Measurements from ENCODE around the gene AIFM3. TPM values are rescaled to one million over a fixed set of nuclear protein-coding genes. Genes with fewer than 3 reads are reported as not detected.
A peak's percentile ranks its signal among the peaks of the same experiment; 100 is the strongest.

Gene AIFM3
- total RNA-seq, 1 experiment from 2014 or later, result 1.1 TPM

DNA sequence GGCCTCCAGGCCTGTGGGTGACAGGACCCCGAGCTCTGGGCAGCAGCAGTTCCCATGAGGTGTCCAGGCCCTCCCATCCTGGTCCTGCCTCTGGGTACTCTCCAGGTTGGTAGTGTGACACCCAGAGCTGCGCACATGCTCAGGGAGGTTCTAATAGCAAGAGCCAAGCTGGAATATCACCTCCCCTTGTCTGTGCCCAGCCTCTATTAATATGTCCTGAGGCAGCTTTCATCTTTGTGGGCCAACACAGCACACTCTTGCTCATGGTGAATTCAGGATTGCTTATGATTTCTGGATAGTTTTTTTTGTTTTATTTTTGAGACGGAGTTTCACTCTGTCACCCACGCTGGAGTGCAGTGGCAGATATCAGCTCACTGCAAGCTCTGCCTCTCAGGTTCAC is 51.3 kb downstream of the AIFM3 start:
- POLR2A ChIA-PET, result interaction anchor here (1.3 kb wide), 1 partner anchor 9 kb away, joined by 3 read pairs; no protein-coding TSS in a partner anchor
- DNase-seq (ENCODE audit: unreplicated experiment), result no peak
- peaks cover 22% of the 10 kb centered on the region for H3K4me1 Mint-ChIP-seq (ENCODE audit: insufficient read depth, unreplicated experiment)
- no peak overlapping the region for H3K27ac Mint-ChIP-seq (ENCODE audit: low read depth, unreplicated experiment)
- no peaks in the 10 kb centered on the region for H3K27me3 Mint-ChIP-seq (ENCODE audit: insufficient read depth, unreplicated experiment)
- BruUV-seq (replicated peaks), result no TSS peak
- CTCF ChIA-PET, result no interaction called here
- no peaks in the 10 kb centered on the region for H3K9me3 Mint-ChIP-seq (ENCODE audit: unreplicated experiment)
- peaks cover 9% of the 10 kb centered on the region for H3K36me3 Mint-ChIP-seq (ENCODE audit: insufficient read depth, unreplicated experiment)
- TF ChIP-seq, protein P1, sequence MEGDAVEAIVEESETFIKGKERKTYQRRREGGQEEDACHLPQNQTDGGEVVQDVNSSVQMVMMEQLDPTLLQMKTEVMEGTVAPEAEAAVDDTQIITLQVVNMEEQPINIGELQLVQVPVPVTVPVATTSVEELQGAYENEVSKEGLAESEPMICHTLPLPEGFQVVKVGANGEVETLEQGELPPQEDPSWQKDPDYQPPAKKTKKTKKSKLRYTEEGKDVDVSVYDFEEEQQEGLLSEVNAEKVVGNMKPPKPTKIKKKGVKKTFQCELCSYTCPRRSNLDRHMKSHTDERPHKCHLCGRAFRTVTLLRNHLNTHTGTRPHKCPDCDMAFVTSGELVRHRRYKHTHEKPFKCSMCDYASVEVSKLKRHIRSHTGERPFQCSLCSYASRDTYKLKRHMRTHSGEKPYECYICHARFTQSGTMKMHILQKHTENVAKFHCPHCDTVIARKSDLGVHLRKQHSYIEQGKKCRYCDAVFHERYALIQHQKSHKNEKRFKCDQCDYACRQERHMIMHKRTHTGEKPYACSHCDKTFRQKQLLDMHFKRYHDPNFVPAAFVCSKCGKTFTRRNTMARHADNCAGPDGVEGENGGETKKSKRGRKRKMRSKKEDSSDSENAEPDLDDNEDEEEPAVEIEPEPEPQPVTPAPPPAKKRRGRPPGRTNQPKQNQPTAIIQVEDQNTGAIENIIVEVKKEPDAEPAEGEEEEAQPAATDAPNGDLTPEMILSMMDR (IDR thresholded peaks at IDR 0.05; ENCODE audit: unreplicated experiment), result no peak
- no peak overlapping the region for H3K4me3 Mint-ChIP-seq (ENCODE audit: unreplicated experiment)
- intact Hi-C loops (cut with micrococcal nuclease), result no loop called here

DNA sequence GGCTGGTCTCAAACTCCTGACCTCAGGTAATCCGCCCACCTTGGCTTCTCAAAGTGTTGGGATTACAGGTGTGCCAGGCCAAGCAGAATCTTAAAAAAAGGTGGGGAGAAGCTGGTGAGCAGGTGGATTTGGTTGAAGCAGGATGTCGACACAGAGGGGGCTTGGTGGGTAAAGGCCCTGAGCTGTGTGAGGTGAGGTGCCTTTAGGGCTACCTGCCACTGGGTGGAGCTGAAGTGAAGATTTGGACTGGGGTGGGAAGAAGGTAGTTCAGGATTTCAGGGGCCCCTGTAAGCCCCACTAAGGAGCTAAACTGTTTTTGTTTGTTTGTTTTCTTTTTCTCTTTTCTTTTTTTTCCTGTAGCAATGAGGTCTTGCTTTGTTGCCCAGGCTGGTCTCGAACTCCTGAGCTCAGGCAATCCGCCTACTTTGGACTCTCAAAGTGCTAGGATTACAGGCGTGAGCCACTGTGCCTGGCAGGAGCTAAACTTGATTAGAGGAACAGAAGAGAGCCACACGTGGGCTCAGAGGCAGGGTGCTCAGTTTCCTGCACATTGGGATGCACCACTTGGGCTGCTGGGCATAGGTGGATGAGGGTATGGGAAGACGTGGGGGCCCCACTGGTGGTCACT is 53.9 kb downstream of the AIFM3 start:
- DNase-seq (ENCODE audit: unreplicated experiment), result peak; percentile 33
- TF ChIP-seq, protein P1 (IDR thresholded peaks at IDR 0.05; ENCODE audit: unreplicated experiment), result peak; percentile 33
- H3K4me3 Mint-ChIP-seq (ENCODE audit: unreplicated experiment), result no peak overlapping the region
- H3K36me3 Mint-ChIP-seq (ENCODE audit: insufficient read depth, unreplicated experiment), result peaks cover 9% of the 10 kb centered on the region
- H3K9me3 Mint-ChIP-seq (ENCODE audit: unreplicated experiment), result no peaks in the 10 kb centered on the region
- H3K27me3 Mint-ChIP-seq (ENCODE audit: insufficient read depth, unreplicated experiment), result no peaks in the 10 kb centered on the region
- H3K4me1 Mint-ChIP-seq (ENCODE audit: insufficient read depth, unreplicated experiment), result peaks cover 10% of the 10 kb centered on the region
- no peak overlapping the region for H3K27ac Mint-ChIP-seq (ENCODE audit: low read depth, unreplicated experiment)
- BruUV-seq (replicated peaks), result no TSS peak
- intact Hi-C loops (cut with micrococcal nuclease), result no loop called here
- ChIA-PET CTCF (interaction anchor here (0.7 to 1.8 kb wide), 3 partner anchors 24 to 308 kb away, joined by 3 to 7 read pairs (median 5); no protein-coding TSS in a partner anchor), POLR2A (interaction anchor here (0.6 kb wide), 2 partner anchors 16 to 159 kb away, joined by 3 read pairs; no protein-coding TSS in a partner anchor)

DNA sequence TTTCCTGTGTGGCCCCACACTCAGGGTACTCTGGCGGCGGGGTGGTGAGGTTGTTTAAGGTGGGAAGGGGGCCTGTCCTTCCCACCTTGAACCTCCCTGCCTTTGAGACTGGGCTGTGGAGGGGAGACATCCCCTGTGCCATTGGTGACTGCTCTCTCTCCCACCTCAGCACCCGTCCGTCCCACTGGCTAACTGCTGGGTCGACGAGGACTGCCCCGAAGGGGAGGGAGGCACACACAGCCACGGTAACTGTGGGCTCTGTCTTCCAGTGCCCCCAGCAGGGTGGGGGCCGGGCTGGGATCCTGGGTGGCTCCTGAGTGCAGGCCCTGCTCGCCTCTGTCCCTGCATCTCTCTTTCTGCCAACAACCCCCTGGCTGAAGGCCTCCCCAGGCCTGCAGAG is 55.5 kb downstream of the AIFM3 start:
- no peak for DNase-seq (ENCODE audit: unreplicated experiment)
- Mint-ChIP-seq H3K4me1 (ENCODE audit: insufficient read depth, unreplicated experiment) (peaks cover 7% of the 10 kb centered on the region), H3K27me3 (ENCODE audit: insufficient read depth, unreplicated experiment) (no peaks in the 10 kb centered on the region), H3K36me3 (ENCODE audit: insufficient read depth, unreplicated experiment) (peaks cover 4% of the 10 kb centered on the region), H3K9me3 (ENCODE audit: unreplicated experiment) (no peaks in the 10 kb centered on the region), H3K27ac (ENCODE audit: low read depth, unreplicated experiment) (no peak overlapping the region), H3K4me3 (ENCODE audit: unreplicated experiment) (no peak overlapping the region)
- TF ChIP-seq, protein P1 (IDR thresholded peaks at IDR 0.05; ENCODE audit: unreplicated experiment), result no peak
- BruUV-seq (replicated peaks), result no TSS peak
- POLR2A ChIA-PET, result no interaction called here
- intact Hi-C loops (cut with micrococcal nuclease), result no loop called here
- CTCF ChIA-PET, result no interaction called here

DNA sequence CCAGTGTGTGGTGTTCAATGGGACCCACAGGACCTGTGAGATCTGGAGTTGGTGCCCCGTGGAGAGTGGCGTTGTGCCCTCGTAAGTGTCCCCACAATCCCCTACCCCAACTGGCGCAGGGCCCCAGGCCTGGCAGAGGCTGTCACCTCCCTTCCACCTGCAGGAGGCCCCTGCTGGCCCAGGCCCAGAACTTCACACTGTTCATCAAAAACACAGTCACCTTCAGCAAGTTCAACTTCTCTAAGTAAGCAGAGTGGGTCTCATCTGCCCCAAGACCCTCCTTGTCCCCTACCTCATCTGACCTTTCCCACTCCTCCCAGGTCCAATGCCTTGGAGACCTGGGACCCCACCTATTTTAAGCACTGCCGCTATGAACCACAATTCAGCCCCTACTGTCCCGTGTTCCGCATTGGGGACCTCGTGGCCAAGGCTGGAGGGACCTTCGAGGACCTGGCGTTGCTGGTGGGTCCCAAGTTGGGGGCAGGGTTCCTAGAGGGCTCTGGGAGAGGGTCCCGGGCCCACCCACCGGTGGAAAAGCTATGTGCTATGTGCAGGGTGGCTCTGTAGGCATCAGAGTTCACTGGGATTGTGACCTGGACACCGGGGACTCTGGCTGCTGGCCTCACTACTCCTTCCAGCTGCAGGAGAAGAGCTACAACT is 56.0 kb downstream of the AIFM3 start:
- Mint-ChIP-seq H3K27me3 (ENCODE audit: insufficient read depth, unreplicated experiment) (no peaks in the 10 kb centered on the region), H3K4me1 (ENCODE audit: insufficient read depth, unreplicated experiment) (peaks cover 7% of the 10 kb centered on the region), H3K36me3 (ENCODE audit: insufficient read depth, unreplicated experiment) (no peaks in the 10 kb centered on the region), H3K27ac (ENCODE audit: low read depth, unreplicated experiment) (no peak overlapping the region), H3K9me3 (ENCODE audit: unreplicated experiment) (no peaks in the 10 kb centered on the region), H3K4me3 (ENCODE audit: unreplicated experiment) (no peak overlapping the region)
- DNase-seq (ENCODE audit: unreplicated experiment), result no peak
- TF ChIP-seq, protein P1 (IDR thresholded peaks at IDR 0.05; ENCODE audit: unreplicated experiment), result peak; percentile 9
- BruUV-seq (replicated peaks), result no TSS peak
- POLR2A ChIA-PET, result interaction anchor here (1.0 to 1.1 kb wide), 2 partner anchors 8 to 15 kb away, joined by 3 read pairs; no protein-coding TSS in a partner anchor
- intact Hi-C loops (cut with micrococcal nuclease), result no loop called here
- CTCF ChIA-PET, result no interaction called here

Measured in MCF 10A (cell line).